Activated CD8-positive, alpha-beta T cell treated with anti-CD3 and anti-CD28 coated beads, Interleukin-2, amount 10 ng/mL, durations not matched to agents 7 days and 5 days (primary cell): ENCODE data around the gene PNRC2. TPM values are rescaled to one million over a fixed set of nuclear protein-coding genes. Genes with fewer than 3 reads are reported as not detected.
A peak's percentile ranks its signal among the peaks of the same experiment; 100 is the strongest.
"Not testable (repeated sequence)": the region's sequence is repeated elsewhere in the genome, so short reads cannot be mapped to it uniquely, and the experiment has no call there.

Experiments
- ATAC-seq: fragments of 150-1000 bp; cut with Tn5 transposase; one replicate; pipeline ENCODE4 v1.10.0; 2021; ENCODE audit warnings: moderate library complexity
- CTCF ChIA-PET: fragments of 350-600 bp; sonication (Branson Sonifier 250); formaldehyde crosslinking; loops from one replicate; lab custom pipeline; 2021; ENCODE audit warnings: antibody characterized with exemption; lab: Charles Lee
- POLR2A ChIA-PET: fragments of 350-600 bp; sonication (Branson Sonifier 250); formaldehyde crosslinking; loops from one replicate; lab custom pipeline; 2021; ENCODE audit warnings: antibody characterized with exemption; lab: Charles Lee
- DNase-seq: peaks from one replicate; pipeline ENCODE4 v3.0.0-alpha.2; 2020
- H3K27ac Mint-ChIP-seq: one replicate; pipeline ENCODE4 v1.8.0; 2021; ENCODE audit warnings: mild to moderate bottlenecking, mixed read lengths
- H3K27me3 Mint-ChIP-seq: one replicate; pipeline ENCODE4 v1.8.0; 2021; ENCODE audit warnings: low read depth, mixed read lengths
- H3K36me3 Mint-ChIP-seq: one replicate; pipeline ENCODE4 v1.8.0; 2021; ENCODE audit warnings: low read depth, mixed read lengths
- H3K4me1 Mint-ChIP-seq: one replicate; pipeline ENCODE4 v1.8.0; 2021; ENCODE audit warnings: low read depth, mixed read lengths
- H3K4me3 Mint-ChIP-seq: one replicate; pipeline ENCODE4 v1.8.0; 2021; ENCODE audit warnings: mild to moderate bottlenecking, mixed read lengths
- H3K9me3 Mint-ChIP-seq: one replicate; pipeline ENCODE4 v1.8.0; 2022; ENCODE audit warnings: mixed read lengths; ENCODE audit not compliant: insufficient read depth
- total RNA-seq, 2 experiments: library from RNA; stranded (reverse); gene quantifications; one replicate each; pipeline ENCODE4 v1.2.3, GENCODE V29; 2021

PNRC2 gene
- total RNA-seq, 2 experiments from 2014 or later, result 129 to 134 TPM

GRCh38 chr1:23957096-23957495, 2.5 kb upstream of the PNRC2 start:
- H3K9me3 Mint-ChIP-seq, result no peaks in the 10 kb centered on the region
- H3K27me3 Mint-ChIP-seq, result no peaks in the 10 kb centered on the region
- DNase-seq (no peak), ATAC-seq (no peak)
- H3K27ac Mint-ChIP-seq, result peak overlapping the region; percentile 67
- peaks cover 51% of the 10 kb centered on the region for H3K4me1 Mint-ChIP-seq
- peaks cover 27% of the 10 kb centered on the region for H3K36me3 Mint-ChIP-seq
- H3K4me3 Mint-ChIP-seq, result peak overlapping the region; percentile 49
- ChIA-PET POLR2A (interaction anchor here (5.6 kb wide), 1 partner anchor 21 kb away, joined by 151 read pairs; the partner anchor contains the start of gene SRSF10), CTCF (interaction anchor here (0.5 to 3.7 kb wide), 9 partner anchors 10 to 193 kb away, joined by 3 to 22 read pairs (median 5); no protein-coding TSS in a partner anchor)

GRCh38 chr1:23958040-23958809, 1.4 kb upstream of the PNRC2 start:
- DNase-seq, H3K27me3 Mint-ChIP-seq, H3K9me3 Mint-ChIP-seq, ATAC-seq: not testable (repeated sequence)
- H3K4me1 Mint-ChIP-seq, result peaks cover 59% of the 10 kb centered on the region
- H3K4me3 Mint-ChIP-seq, result peak overlapping the region; percentile 100
- ChIA-PET CTCF (interaction anchor here (1.0 to 1.6 kb wide), 3 partner anchors 21 to 186 kb away, joined by 3 to 6 read pairs (median 5); no protein-coding TSS in a partner anchor), POLR2A (interaction anchor here (1.0 to 5.6 kb wide), 11 partner anchors 8 to 544 kb away, joined by 3 to 151 read pairs (median 7); partner anchors contain the start of genes ELOA, PITHD1, RCAN3 and SRSF10)
- peaks cover 35% of the 10 kb centered on the region for H3K36me3 Mint-ChIP-seq
- H3K27ac Mint-ChIP-seq, result peak overlapping the region; percentile 100

- H3K4me1 Mint-ChIP-seq, result peaks cover 65% of the 10 kb centered on the region
- H3K9me3 Mint-ChIP-seq, result no peaks in the 10 kb centered on the region
- peaks cover 41% of the 10 kb centered on the region for H3K36me3 Mint-ChIP-seq
- H3K27ac Mint-ChIP-seq, result peak overlapping the region; percentile 100
- DNase-seq (peak; percentile 97), ATAC-seq (peak; percentile 83)
- peak overlapping the region; percentile 100 for H3K4me3 Mint-ChIP-seq
- no peaks in the 10 kb centered on the region for H3K27me3 Mint-ChIP-seq
- POLR2A ChIA-PET, result interaction anchor here (0.6 to 5.6 kb wide), 20 partner anchors 9 to 615 kb away, joined by 3 to 151 read pairs (median 6); partner anchors contain the start of genes ELOA, HNRNPR, LYPLA2 and PITHD1
- CTCF ChIA-PET, result interaction anchor here (1.0 to 1.4 kb wide), 2 partner anchors 20 to 148 kb away, joined by 3 to 6 read pairs; no protein-coding TSS in a partner anchor
Measured at GRCh38 chr1:23958810-23959460, 693 bp upstream of the PNRC2 start.

- H3K4me1 Mint-ChIP-seq, result peaks cover 68% of the 10 kb centered on the region
- DNase-seq, result no peak
- peaks cover 56% of the 10 kb centered on the region for H3K36me3 Mint-ChIP-seq
Measured at GRCh38 chr1:23960291-23961020, 828 bp downstream of the PNRC2 start.

GRCh38 chr1:23963617-23964234, 4.1 kb downstream of the PNRC2 start:
- Mint-ChIP-seq H3K4me3 (no peak overlapping the region), H3K4me1 (peaks cover 62% of the 10 kb centered on the region), H3K9me3 (no peaks in the 10 kb centered on the region), H3K36me3 (peaks cover 76% of the 10 kb centered on the region), H3K27me3 (no peaks in the 10 kb centered on the region), H3K27ac (peak overlapping the region; percentile 80)
- CTCF ChIA-PET, result interaction anchor here (0.6 to 1.2 kb wide), 4 partner anchors 9 to 192 kb away, joined by 3 to 4 read pairs (median 3); no protein-coding TSS in a partner anchor
- no peak for DNase-seq
- POLR2A ChIA-PET, result interaction anchor here (1.0 to 2.4 kb wide), 5 partner anchors 10 to 405 kb away, joined by 3 to 12 read pairs (median 10); partner anchors contain the start of gene SRSF10
- no peak for ATAC-seq

More at GRCh38 chr1:23960291-23961020, 828 bp downstream of the PNRC2 start:
- no peak for ATAC-seq
- ChIA-PET CTCF (interaction anchor here (0.8 to 1.8 kb wide), 4 partner anchors 8 to 150 kb away, joined by 3 to 7 read pairs (median 4); no protein-coding TSS in a partner anchor), POLR2A (interaction anchor here (0.7 to 5.6 kb wide), 16 partner anchors 8 to 616 kb away, joined by 3 to 151 read pairs (median 7); partner anchors contain the start of genes ELOA, HMGCL, HNRNPR and LYPLA2)
- Mint-ChIP-seq H3K27me3 (no peaks in the 10 kb centered on the region), H3K9me3 (no peaks in the 10 kb centered on the region), H3K4me3 (peak overlapping the region; percentile 100), H3K27ac (peak overlapping the region; percentile 100)

- ATAC-seq, result no peak
- Mint-ChIP-seq H3K9me3 (no peaks in the 10 kb centered on the region), H3K4me3 (no peak overlapping the region), H3K4me1 (peaks cover 60% of the 10 kb centered on the region), H3K27ac (peak overlapping the region; percentile 80), H3K36me3 (peaks cover 78% of the 10 kb centered on the region), H3K27me3 (no peaks in the 10 kb centered on the region)
- POLR2A ChIA-PET, result interaction anchor here (1.0 to 2.4 kb wide), 5 partner anchors 10 to 406 kb away, joined by 3 to 12 read pairs (median 10); partner anchors contain the start of gene SRSF10
- CTCF ChIA-PET, result interaction anchor here (0.6 to 1.2 kb wide), 4 partner anchors 10 to 192 kb away, joined by 3 to 4 read pairs (median 3); no protein-coding TSS in a partner anchor
- DNase-seq, result no peak
Measured at GRCh38 chr1:23964235-23964668, 4.6 kb downstream of the PNRC2 start.

GRCh38 chr1:23964790-23965740, 5.4 kb downstream of the PNRC2 start:
- CTCF ChIA-PET, result interaction anchor here (0.9 kb wide), 1 partner anchor 11 kb away, joined by 3 read pairs; no protein-coding TSS in a partner anchor
- POLR2A ChIA-PET, result interaction anchor here (1.0 to 2.4 kb wide), 5 partner anchors 9 to 406 kb away, joined by 3 to 12 read pairs (median 3); no protein-coding TSS in a partner anchor

GRCh38 chr1:23966973-23967493, 7.4 kb downstream of the PNRC2 start:
- Mint-ChIP-seq H3K4me1 (peaks cover 60% of the 10 kb centered on the region), H3K27me3 (no peaks in the 10 kb centered on the region), H3K9me3 (no peaks in the 10 kb centered on the region), H3K27ac (no peak overlapping the region), H3K4me3 (no peak overlapping the region), H3K36me3 (peaks cover 74% of the 10 kb centered on the region)
- POLR2A ChIA-PET, result interaction anchor here (1.6 kb wide), 1 partner anchor 10 kb away, joined by 4 read pairs; no protein-coding TSS in a partner anchor
- no peak for DNase-seq
- CTCF ChIA-PET, result interaction anchor here (1.3 kb wide), 1 partner anchor 9 kb away, joined by 6 read pairs; no protein-coding TSS in a partner anchor
- no peak for ATAC-seq

More at GRCh38 chr1:23964790-23965740, 5.4 kb downstream of the PNRC2 start:
- no peak overlapping the region for H3K4me3 Mint-ChIP-seq
- DNase-seq (no peak), ATAC-seq (peak; percentile 7)
- no peaks in the 10 kb centered on the region for H3K9me3 Mint-ChIP-seq
- no peaks in the 10 kb centered on the region for H3K27me3 Mint-ChIP-seq
- peaks cover 61% of the 10 kb centered on the region for H3K4me1 Mint-ChIP-seq
- H3K36me3 Mint-ChIP-seq, result peaks cover 81% of the 10 kb centered on the region
- peak overlapping the region; percentile 80 for H3K27ac Mint-ChIP-seq

- H3K27ac Mint-ChIP-seq, result peak overlapping the region; percentile 6
- no peaks in the 10 kb centered on the region for H3K27me3 Mint-ChIP-seq
- peaks cover 56% of the 10 kb centered on the region for H3K4me1 Mint-ChIP-seq
- no peaks in the 10 kb centered on the region for H3K9me3 Mint-ChIP-seq
- ATAC-seq (no peak), DNase-seq (no peak)
- CTCF ChIA-PET, result interaction anchor here (0.9 to 1.3 kb wide), 2 partner anchors 8 to 9 kb away, joined by 3 to 6 read pairs; no protein-coding TSS in a partner anchor
- peaks cover 71% of the 10 kb centered on the region for H3K36me3 Mint-ChIP-seq
- H3K4me3 Mint-ChIP-seq, result no peak overlapping the region
- POLR2A ChIA-PET, result interaction anchor here (1.4 to 1.7 kb wide), 3 partner anchors 8 to 13 kb away, joined by 4 to 8 read pairs (median 5); partner anchors contain the start of genes PNRC2 and SRSF10
Measured at GRCh38 chr1:23967871-23968270, 8.2 kb downstream of the PNRC2 start.
